SK-N-MC (cell line): ENCODE results near the gene PXYLP1.

ENCODE experiments used
- DNase-seq: peaks from one replicate; pipeline ENCODE4 v3.0.0-alpha.2; 2011; ENCODE audit warnings: low read depth, low spot score
- H3K27ac ChIP-seq: fragments of 200-600 bp; sonication (generic); 2 replicates; pipeline ENCODE4 v1.5.1; 2016; ENCODE audit warnings: mixed run types
- H3K36me3 ChIP-seq: fragments of 200-600 bp; sonication (generic); 2 replicates; pipeline ENCODE4 v1.6.1; 2017; ENCODE audit warnings: antibody characterized with exemption, low read length, mixed read lengths; ENCODE audit not compliant: insufficient read depth
- H3K4me3 ChIP-seq: fragments of 200-600 bp; sonication (generic); 2 replicates; pipeline ENCODE4 v1.5.1; 2016
- H3K9ac ChIP-seq: fragments of 200-600 bp; sonication (generic); 2 replicates; pipeline ENCODE4 v1.8.0; 2017; ENCODE audit warnings: mixed run types, mixed read lengths; ENCODE audit not compliant: insufficient read length
- H3K9me3 ChIP-seq: fragments of 200-600 bp; sonication (generic); 2 replicates; pipeline ENCODE4 v1.6.1; 2017; ENCODE audit warnings: low read depth, mild to moderate bottlenecking, antibody characterized with exemption, low read length, moderate library complexity, mixed read lengths
- EZH2 ChIP-seq: fragments of 200-600 bp; sonication (generic); IDR thresholded peaks from one replicate; pipeline ENCODE4 v1.6.1; 2017; ENCODE audit warnings: antibody characterized with exemption
- FOXP2 ChIP-seq: optimal IDR thresholded peaks from 2 replicates; pipeline ENCODE3; 2011; ENCODE audit warnings: mild to moderate bottlenecking, moderate library complexity; ENCODE audit not compliant: insufficient read depth; ENCODE audit errors: extremely low read length, control extremely low read depth
- POLR2AphosphoS5 ChIP-seq: IDR thresholded peaks from 2 replicates; pipeline ENCODE4 v1.6.1; 2012; ENCODE audit warnings: mild to moderate bottlenecking, low read depth, low read length, borderline replicate concordance

Gene PXYLP1

DNA sequence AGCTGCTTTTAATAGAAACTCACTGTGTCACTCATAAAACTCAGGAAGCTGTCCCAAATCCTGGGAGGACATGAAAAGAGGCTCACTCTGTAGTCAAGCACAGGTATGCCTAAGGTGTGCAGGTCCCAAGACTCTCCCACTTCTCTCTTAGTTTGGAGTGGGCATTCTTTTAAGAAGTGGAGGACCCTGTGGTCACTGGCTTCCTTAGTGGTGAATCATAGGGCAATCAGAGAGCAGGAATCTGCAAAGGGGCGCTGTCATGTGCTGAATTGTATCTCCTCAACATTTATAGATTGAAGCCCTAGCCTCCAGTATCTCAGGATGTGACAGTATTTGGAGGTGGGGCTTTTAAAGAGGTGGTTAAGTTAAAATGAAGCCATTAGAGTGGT lies 89.5 kb downstream of the PXYLP1 start:
- Histone ChIP-seq H3K9me3 (no peaks in the 10 kb centered on the region), H3K36me3 (no peaks in the 10 kb centered on the region), H3K4me3 (no peak overlapping the region), H3K27ac (no peak overlapping the region), H3K9ac (no peak overlapping the region)
- DNase-seq, result no peak
- no peak for TF ChIP-seq EZH2
- TF ChIP-seq POLR2AphosphoS5, result no peak
- TF ChIP-seq FOXP2, result no peak

DNA sequence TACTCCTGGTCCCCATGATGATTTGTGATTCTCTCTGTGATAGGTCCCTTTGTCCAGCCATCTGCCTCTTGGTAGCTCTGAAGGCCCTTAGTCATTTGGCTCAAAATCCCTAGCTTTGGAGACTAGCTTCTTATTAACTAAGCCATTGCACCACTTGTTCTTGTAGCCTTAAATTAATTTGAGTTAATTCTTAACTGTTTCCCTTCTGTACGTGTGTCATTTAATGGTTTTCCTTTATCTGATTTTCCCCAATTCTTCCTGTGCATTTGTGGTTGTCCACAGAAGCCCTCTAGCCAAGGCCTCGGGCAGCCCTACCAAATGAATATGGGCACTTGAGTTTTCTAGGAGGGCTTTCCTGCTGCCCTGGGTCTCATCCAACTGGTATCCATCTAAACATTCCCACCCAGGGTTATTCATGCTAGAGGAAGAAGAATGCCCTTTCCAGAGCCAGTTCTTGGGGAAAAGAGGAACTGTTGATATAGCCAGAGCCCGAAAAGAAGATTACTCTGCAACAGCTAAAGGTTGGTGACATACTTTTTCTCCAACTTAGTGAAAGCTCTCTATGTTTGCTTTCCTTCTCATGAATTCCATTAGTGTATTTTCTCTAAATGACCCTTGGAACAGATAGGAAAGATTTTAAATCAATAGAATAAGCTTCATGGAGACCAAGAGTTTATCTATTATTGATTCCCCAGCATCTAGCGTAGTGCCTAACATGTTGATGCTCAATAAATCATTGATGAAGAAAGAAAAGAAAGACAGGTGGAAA lies 92.5 kb downstream of the PXYLP1 start:
- H3K9ac ChIP-seq, result no peak overlapping the region
- H3K4me3 ChIP-seq, result no peak overlapping the region
- H3K27ac ChIP-seq, result no peak overlapping the region
- TF ChIP-seq POLR2AphosphoS5 (no peak), FOXP2 (no peak), EZH2 (no peak)
- H3K9me3 ChIP-seq, result no peaks in the 10 kb centered on the region
- no peaks in the 10 kb centered on the region for H3K36me3 ChIP-seq
- DNase-seq, result no peak

DNA sequence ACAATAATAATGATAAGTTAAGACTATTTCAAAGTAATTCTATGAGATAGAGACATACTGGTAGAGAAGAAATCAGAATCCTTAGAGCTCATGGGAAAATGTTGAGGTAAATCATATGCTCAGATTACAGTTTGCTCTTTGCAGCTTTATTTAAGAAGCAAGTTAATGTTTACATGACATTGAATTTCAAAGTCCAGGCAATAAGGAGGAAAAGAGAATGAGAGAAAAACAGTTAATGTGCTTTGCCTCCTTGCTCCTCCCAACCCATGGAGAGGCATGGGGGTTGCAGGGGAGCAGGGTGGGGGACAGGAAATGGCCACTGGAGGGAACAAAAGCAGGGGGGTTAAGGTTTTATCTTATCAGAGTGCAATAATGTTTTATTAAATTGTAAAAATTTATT lies 94.5 kb downstream of the PXYLP1 start:
- TF ChIP-seq EZH2 (no peak), POLR2AphosphoS5 (no peak), FOXP2 (no peak)
- peak overlapping the region; percentile 19; the same call in 1 of the 2 replicates for H3K27ac ChIP-seq
- H3K4me3 ChIP-seq, result no peak overlapping the region
- no peak for DNase-seq
- no peaks in the 10 kb centered on the region for H3K36me3 ChIP-seq
- H3K9me3 ChIP-seq, result no peaks in the 10 kb centered on the region
- H3K9ac ChIP-seq, result peak overlapping the region; percentile 37

DNA sequence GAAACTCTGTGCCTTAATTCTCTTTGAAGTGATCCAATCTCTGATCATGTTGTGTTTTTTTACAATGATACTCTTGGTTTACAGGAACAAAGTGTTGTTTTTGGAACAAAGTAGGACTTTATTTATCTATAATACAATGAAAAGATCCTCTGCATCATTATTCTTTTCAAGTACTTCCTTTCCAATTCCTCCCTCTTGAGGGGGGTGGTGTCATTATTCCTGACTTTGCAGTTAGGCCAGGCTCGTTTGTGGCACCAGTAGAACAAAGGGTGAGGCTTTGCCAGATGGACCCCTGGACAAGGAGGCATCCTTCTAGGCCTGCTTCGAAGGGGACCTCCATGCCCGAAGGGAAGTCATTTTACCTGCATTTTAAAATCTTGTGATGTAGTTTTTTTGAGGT lies 95.0 kb downstream of the PXYLP1 start:
- no peak for TF ChIP-seq POLR2AphosphoS5
- TF ChIP-seq FOXP2, result no peak
- TF ChIP-seq EZH2, result no peak
- no peak overlapping the region for H3K4me3 ChIP-seq
- H3K36me3 ChIP-seq, result no peaks in the 10 kb centered on the region
- H3K9me3 ChIP-seq, result no peaks in the 10 kb centered on the region
- DNase-seq, result no peak
- H3K9ac ChIP-seq, result no peak overlapping the region
- H3K27ac ChIP-seq, result peak overlapping the region; percentile 19; the same call in 1 of the 2 replicates

DNA sequence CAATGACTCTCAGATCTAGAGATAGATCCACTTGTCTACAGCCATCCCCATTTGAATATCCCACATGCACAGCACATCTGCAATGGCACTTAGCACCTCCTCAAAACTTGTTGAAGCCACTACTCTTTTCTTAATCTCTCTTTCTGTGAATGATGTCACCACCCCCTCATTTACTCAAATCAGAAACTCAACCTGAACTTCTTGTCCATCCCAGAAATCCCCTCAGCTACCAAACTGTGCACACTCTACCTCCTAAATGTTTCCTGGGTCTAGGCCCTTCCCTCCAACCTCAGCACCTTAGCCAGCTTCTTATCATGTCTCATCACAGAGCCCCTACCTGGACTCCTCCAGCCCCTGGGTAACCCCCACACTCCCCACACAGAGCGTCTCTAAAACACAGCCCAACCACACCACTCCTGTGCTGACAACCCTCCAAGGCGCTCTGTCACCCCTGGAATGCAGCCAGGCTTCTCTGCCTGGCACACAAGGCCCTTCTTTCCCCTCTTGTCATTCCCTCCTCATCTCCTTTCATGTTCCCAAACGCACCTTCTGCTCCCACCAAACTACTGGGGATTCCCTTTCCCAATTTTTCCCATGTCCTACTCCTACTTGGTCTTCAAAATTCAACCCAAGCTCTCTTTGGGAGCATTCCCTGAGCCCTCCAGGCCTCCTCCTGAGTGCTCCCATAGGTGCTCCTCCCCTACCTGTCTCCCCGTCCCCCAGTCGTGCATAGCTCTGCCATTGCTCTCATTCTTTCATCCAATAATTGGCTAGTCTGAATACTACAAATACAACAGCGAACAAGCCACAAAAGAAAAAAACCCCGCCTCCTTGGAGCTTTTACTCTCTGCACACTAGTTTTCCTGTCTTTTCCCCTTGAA lies 96.9 kb downstream of the PXYLP1 start:
- no peak overlapping the region for H3K27ac ChIP-seq
- H3K36me3 ChIP-seq, result no peaks in the 10 kb centered on the region
- H3K9me3 ChIP-seq, result no peaks in the 10 kb centered on the region
- no peak overlapping the region for H3K4me3 ChIP-seq
- no peak for DNase-seq
- TF ChIP-seq EZH2, result no peak
- no peak overlapping the region for H3K9ac ChIP-seq

DNA sequence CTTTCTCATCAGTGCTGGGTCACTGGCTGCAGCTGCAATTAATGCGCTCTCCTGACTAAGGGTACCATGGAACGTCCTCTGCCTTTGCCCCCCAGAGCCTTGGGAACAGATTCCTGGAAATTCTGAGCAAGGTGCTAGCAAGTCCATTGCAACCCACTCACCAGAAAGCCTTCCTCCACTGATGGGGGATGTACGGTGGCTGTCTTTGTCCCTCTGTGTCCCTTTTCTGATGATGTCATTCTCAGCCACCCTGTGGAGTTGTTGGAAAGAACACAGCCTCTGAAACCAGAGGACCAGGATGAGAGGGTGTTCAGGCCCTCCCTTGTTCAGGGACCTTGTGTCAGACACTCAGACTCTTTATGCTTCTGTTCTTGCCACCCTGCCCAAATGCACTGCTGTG lies 98.6 kb downstream of the PXYLP1 start:
- no peak for DNase-seq
- no peak for TF ChIP-seq EZH2
- no peak for TF ChIP-seq FOXP2
- no peak for TF ChIP-seq POLR2AphosphoS5
- H3K9me3 ChIP-seq, result no peaks in the 10 kb centered on the region
- no peak overlapping the region for H3K9ac ChIP-seq
- no peak overlapping the region for H3K4me3 ChIP-seq
- no peak overlapping the region for H3K27ac ChIP-seq
- no peaks in the 10 kb centered on the region for H3K36me3 ChIP-seq

DNA sequence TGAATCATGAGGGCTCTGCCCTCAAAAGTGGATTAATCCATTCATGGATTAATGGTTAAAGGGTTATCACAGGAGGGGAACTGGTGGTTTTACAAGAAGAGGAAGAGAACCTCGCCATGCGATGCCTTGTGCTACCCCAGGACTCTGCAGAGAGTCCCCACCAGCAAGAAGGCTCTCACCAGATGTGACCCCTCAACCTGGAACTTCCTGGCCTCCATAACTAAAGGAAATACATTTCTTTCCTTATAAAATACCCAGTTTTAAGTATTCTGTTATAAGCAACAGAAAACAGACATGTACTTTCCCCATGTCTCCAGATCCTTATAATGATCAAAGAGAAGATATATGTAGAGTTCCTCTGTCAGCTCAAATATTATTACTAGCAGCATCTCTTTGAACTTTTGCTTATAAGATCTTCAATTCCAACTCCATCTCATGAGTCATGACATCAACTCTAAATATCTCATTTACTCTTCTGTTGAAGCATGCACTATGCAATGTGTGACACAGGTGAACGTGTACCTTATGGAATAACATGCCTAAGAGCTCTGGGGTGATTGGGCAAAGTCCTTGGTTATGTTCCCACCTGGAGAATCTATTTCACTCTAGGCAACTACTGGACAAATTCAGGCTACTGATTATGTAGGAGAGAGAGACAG lies 99.2 kb downstream of the PXYLP1 start:
- Histone ChIP-seq H3K27ac (no peak overlapping the region), H3K9ac (no peak overlapping the region), H3K9me3 (no peaks in the 10 kb centered on the region), H3K36me3 (no peaks in the 10 kb centered on the region), H3K4me3 (no peak overlapping the region)
- DNase-seq, result no peak
- TF ChIP-seq FOXP2, result no peak
- TF ChIP-seq EZH2, result no peak
- no peak for TF ChIP-seq POLR2AphosphoS5

DNA sequence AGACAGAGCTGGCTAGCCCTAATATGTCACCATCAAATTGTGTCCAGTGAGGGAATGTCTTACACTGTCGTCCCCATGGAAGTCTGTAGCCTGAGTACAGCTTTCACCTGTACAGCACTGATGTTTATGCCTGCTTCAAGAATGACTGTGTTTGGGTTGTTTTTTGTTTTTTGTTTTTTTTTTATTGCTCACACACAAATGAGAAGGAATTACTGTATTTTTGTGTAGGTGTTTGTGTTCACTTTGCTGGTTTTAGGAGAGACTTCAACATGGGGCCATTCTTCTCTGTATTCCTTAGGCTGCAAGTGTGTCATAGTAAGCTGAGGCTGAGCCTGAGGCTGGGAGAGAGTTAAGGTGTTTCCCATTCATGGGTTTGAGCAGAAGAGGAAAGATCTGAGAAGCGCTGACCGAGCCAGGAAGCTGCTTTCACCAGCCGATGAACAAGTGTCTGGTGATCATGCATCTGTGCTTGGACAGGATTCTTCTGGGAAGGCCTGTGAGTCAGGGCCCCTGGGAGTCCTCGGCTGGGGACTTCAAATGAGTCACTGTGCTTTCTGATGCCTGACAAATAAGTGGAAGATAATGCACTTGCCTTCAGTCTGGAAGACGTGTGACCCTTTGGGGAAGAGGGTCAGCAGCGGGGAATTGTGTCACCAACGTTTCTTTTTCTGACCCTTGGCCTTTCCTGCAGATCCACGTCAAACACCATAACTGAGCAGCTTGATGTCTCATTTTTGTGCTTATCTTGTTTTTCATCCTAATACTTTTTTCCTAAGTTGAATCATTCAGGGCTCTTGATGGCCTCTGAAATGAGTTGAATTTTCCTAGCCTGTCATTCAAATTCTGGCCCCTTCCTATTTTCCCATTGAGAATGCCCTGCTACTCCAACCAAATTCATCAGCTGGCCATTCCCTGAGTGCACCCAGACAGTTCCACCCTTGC lies 100.0 kb downstream of the PXYLP1 start:
- Histone ChIP-seq H3K9ac (no peak overlapping the region), H3K27ac (no peak overlapping the region), H3K4me3 (no peak overlapping the region), H3K9me3 (no peaks in the 10 kb centered on the region), H3K36me3 (no peaks in the 10 kb centered on the region)
- DNase-seq, result no peak
- TF ChIP-seq EZH2 (no peak), FOXP2 (no peak), POLR2AphosphoS5 (no peak)
